Lung (tissue), 12 donors: ENCODE data around the gene CD2BP2. TPM values are rescaled to one million over a fixed set of nuclear protein-coding genes. Genes with fewer than 3 reads are reported as not detected.

Experiments
- ATAC-seq: fragments of 200-7000 bp; cut with Tn5 transposase; one replicate; pipeline ENCODE4 v1.9.1; 2020; ENCODE audit warnings: moderate number of reproducible peaks; ENCODE audit not compliant: insufficient read depth, low FRiP score
- DNase-seq, 3 donors: peaks; one replicate each; pipeline ENCODE4 v3.0.0-alpha.2; 2013 to 2017
- H3K27ac ChIP-seq, 2 donors: one replicate each; pipeline ENCODE4 v1.5.1; 2013; ENCODE audit warnings: mild to moderate bottlenecking in 2 of 2, moderate library complexity in 2 of 2, control low read depth in 1 of 2, inconsistent platforms in 1 of 2, low read depth in 1 of 2, low read length in 1 of 2
- H3K27me3 ChIP-seq, 3 donors: one replicate each; pipeline ENCODE4 v1.5.1; 2013; ENCODE audit warnings: low read length in 2 of 3; ENCODE audit not compliant: control insufficient read depth in 3 of 3, insufficient read depth in 3 of 3
- H3K36me3 ChIP-seq, 4 donors: one replicate each; pipeline ENCODE4 v1.5.1; 2013; ENCODE audit warnings: low read length in 4 of 4, mild to moderate bottlenecking in 1 of 4, moderate library complexity in 1 of 4; ENCODE audit not compliant: control insufficient read depth in 4 of 4, insufficient read depth in 4 of 4
- H3K4me1 ChIP-seq, 5 donors: one replicate each; pipeline ENCODE4 v1.5.1; 2013; ENCODE audit warnings: low read length in 5 of 5, mild to moderate bottlenecking in 2 of 5, moderate library complexity in 1 of 5; ENCODE audit not compliant: control insufficient read depth in 5 of 5, insufficient read depth in 5 of 5
- H3K4me3 ChIP-seq: one replicate; pipeline ENCODE4 v1.5.1; 2013; ENCODE audit warnings: mild to moderate bottlenecking, control low read depth, moderate library complexity
- H3K9ac ChIP-seq, 2 donors: one replicate each; pipeline ENCODE4 v1.5.1; 2013; ENCODE audit warnings: low read length in 2 of 2, control low read depth in 1 of 2; ENCODE audit not compliant: insufficient read depth in 1 of 2
- H3K9me3 ChIP-seq, 4 donors: one replicate each; pipeline ENCODE4 v1.5.1; 2013; ENCODE audit warnings: low read length in 3 of 4, mild to moderate bottlenecking in 1 of 4, moderate library complexity in 1 of 4; ENCODE audit not compliant: control insufficient read depth in 4 of 4, insufficient read depth in 3 of 4
- WGBS, 2 donors: extraction: QIAGEN DNeasy Blood & Tissue Kit; methylation state at CpG; one replicate each; pipeline ENCODE4 v1.1.7; 2013; 5-methylcytosine and 5-hydroxymethylcytosine counted together
- polyA plus RNA-seq, 2 donors: library from polyadenylated mRNA; stranded (reverse); fragments of 200-250 nt; gene quantifications; one replicate each; pipeline ENCODE4 v1.2.1, GENCODE V29; 2013
- total RNA-seq, 2 donors: library from RNA; depleted of rRNA in 1 of 2; stranded (reverse); fragments of >200 nt in 1 of 2; gene quantifications; one replicate each; pipeline ENCODE4 v1.2.1, GENCODE V29; 2014 to 2021
- TF ChIP-seq, protein P1 (sequence below): IDR thresholded peaks from 2 replicates; pipeline ENCODE4 v1.5.1; 2012; ENCODE audit warnings: mild to moderate bottlenecking; ENCODE audit errors: control extremely low read depth, extremely low read depth
- donor health status: control.
- donor health status: control.
- donor health status: Bipolar disorder and iron deficiency.
- donor health status: healthy.
- donor health status: DM: yes; HTN: yes; CAD: no.

CD2BP2 gene
- total and polyA plus RNA-seq, 4 donors = 37.5 to 69.8 (median 46.3) TPM

- TF ChIP-seq, protein P1, sequence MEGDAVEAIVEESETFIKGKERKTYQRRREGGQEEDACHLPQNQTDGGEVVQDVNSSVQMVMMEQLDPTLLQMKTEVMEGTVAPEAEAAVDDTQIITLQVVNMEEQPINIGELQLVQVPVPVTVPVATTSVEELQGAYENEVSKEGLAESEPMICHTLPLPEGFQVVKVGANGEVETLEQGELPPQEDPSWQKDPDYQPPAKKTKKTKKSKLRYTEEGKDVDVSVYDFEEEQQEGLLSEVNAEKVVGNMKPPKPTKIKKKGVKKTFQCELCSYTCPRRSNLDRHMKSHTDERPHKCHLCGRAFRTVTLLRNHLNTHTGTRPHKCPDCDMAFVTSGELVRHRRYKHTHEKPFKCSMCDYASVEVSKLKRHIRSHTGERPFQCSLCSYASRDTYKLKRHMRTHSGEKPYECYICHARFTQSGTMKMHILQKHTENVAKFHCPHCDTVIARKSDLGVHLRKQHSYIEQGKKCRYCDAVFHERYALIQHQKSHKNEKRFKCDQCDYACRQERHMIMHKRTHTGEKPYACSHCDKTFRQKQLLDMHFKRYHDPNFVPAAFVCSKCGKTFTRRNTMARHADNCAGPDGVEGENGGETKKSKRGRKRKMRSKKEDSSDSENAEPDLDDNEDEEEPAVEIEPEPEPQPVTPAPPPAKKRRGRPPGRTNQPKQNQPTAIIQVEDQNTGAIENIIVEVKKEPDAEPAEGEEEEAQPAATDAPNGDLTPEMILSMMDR = no peak
- WGBS, 2 donors = 15 to 17% methylated on average over 13 of the region's 13 CpGs
- ATAC-seq (no peak), DNase-seq (no peak)
- no peaks in the 10 kb centered on the region for H3K27me3 ChIP-seq
- H3K27ac ChIP-seq = peak overlapping the region; percentile 71 to 95
- H3K9ac ChIP-seq = no peak overlapping the region
- peak overlapping the region; percentile 96 for H3K4me3 ChIP-seq
- H3K36me3 ChIP-seq = peaks cover 0 to 12% (median 2%) of the 10 kb centered on the region in 4 donors
- peaks cover 0 to 27% (median 4%) of the 10 kb centered on the region in 5 donors for H3K4me1 ChIP-seq
- H3K9me3 ChIP-seq = no peaks in the 10 kb centered on the region
These were observed 41.0 kb upstream of the CD2BP2 start for GRCh38 chr16:30395992-30396585.

- peak; percentile 94 for ATAC-seq
- H3K4me1 ChIP-seq = peaks cover 0 to 23% (median 4%) of the 10 kb centered on the region in 5 donors
- WGBS, 2 donors = 1% methylated on average over 90 to 103 of the region's 103 CpGs
- TF ChIP-seq, protein P1 = peak; percentile 20
- peak; percentile 92 to 97 (median 94) for DNase-seq
- H3K9ac ChIP-seq = peak within 1 kb of the TSS; percentile 89 to 95
- H3K9me3 ChIP-seq = no peaks in the 10 kb centered on the region
- no peaks in the 10 kb centered on the region for H3K27me3 ChIP-seq
- peak within 1 kb of the TSS; percentile 86 to 95 for H3K27ac ChIP-seq
- H3K4me3 ChIP-seq = peak within 1 kb of the TSS; percentile 96
- peaks cover 0 to 12% (median 2%) of the 10 kb centered on the region in 4 donors for H3K36me3 ChIP-seq
These were observed 40.3 kb upstream of the CD2BP2 start, which contains the start of gene ZNF48 for GRCh38 chr16:30395155-30395991. TSS of gene ZNF48 (plus strand) at chr16:30395420. CDS start at chr16:30395795, 375 bp downstream.

DNA sequence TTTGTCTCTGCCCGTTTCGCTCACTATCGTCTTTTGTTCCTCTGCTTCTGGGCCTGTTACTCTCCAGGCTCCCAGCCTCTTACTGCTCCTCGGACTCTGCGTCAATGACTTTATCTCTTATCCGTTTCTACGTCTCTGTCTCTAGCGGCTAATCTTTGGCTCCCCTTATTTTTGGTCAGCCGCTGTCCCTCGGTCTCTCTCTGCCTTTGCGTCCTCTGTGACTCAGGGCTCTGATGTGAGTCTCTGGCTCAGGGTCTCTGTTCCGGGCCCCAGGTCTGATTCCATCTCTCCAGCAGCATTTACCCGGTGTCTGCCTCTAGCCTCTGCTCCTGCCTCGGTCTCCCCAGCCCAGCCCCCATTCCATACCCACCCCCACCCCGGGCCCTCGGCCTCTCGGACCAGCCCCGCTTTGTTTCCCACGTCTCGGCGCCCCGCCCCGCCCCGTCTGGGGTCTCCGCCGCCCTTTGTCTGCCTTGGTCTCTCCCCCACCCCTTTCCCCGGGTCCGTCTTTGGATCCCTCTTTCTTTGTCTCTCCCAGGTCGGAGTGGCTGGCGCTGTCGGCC lies 39.6 kb upstream of the CD2BP2 start:
- TF ChIP-seq, protein P1 = no peak
- WGBS, 2 donors = 11 to 14% methylated on average over 31 of the region's 31 CpGs
- Histone ChIP-seq H3K36me3 (peaks cover 0 to 12% (median 2%) of the 10 kb centered on the region in 4 donors), H3K27ac (peak overlapping the region; percentile 86 to 95), H3K4me1 (peaks cover 0 to 19% (median 4%) of the 10 kb centered on the region in 5 donors), H3K27me3 (no peaks in the 10 kb centered on the region), H3K9ac (peak overlapping the region; percentile 89 to 95), H3K4me3 (peak overlapping the region; percentile 96), H3K9me3 (no peaks in the 10 kb centered on the region)
- DNase-seq (peak in 2 of 3 donors; percentile 48 to 65), ATAC-seq (no peak)
